Activated B cell treated with CpG ODN at 0.5 μM for 24 hours (primary cell): ENCODE data around the gene PLIN5. TPM values are rescaled to one million over a fixed set of nuclear protein-coding genes. Genes with fewer than 3 reads are reported as not detected.
"Not testable (repeated sequence)": the region's sequence is repeated elsewhere in the genome, so short reads cannot be mapped to it uniquely, and the experiment has no call there.

ENCODE experiments used
- ATAC-seq: fragments of 200-7000 bp; cut with Tn5 transposase; one replicate; pipeline ENCODE4 v1.10.0; 2021; ENCODE audit warnings: low read depth, mild to moderate bottlenecking, moderate library complexity
- CTCF ChIA-PET: fragments of 350-600 bp; sonication (Branson Sonifier 250); formaldehyde crosslinking; loops from one replicate; lab custom pipeline; 2021; ENCODE audit warnings: antibody characterized with exemption; lab: Charles Lee
- POLR2A ChIA-PET: fragments of 350-600 bp; sonication (Branson Sonifier 250); formaldehyde crosslinking; loops from one replicate; lab custom pipeline; 2021; ENCODE audit warnings: antibody characterized with exemption; lab: Charles Lee
- DNase-seq: peaks from one replicate; pipeline ENCODE4 v3.0.0; 2022
- H3K27ac Mint-ChIP-seq: one replicate; pipeline ENCODE4 v1.8.0; 2020; ENCODE audit warnings: mixed read lengths
- H3K27me3 Mint-ChIP-seq: one replicate; pipeline ENCODE4 v1.8.0; 2021; ENCODE audit warnings: mixed read lengths
- H3K36me3 Mint-ChIP-seq: one replicate; pipeline ENCODE4 v1.8.0; 2021; ENCODE audit warnings: low read depth, mixed read lengths
- H3K4me1 Mint-ChIP-seq: one replicate; pipeline ENCODE4 v1.8.0; 2021; ENCODE audit warnings: mixed read lengths
- H3K4me3 Mint-ChIP-seq: one replicate; pipeline ENCODE4 v1.8.0; 2020; ENCODE audit warnings: mild to moderate bottlenecking, mixed read lengths
- H3K9me3 Mint-ChIP-seq: one replicate; pipeline ENCODE4 v1.8.0; 2020; ENCODE audit warnings: mixed read lengths
- intact Hi-C: fragments of 100-400 bp; cut with micrococcal nuclease; formaldehyde crosslinking; loops from one replicate; pipeline ENCODE4 v1.15.1; 2024
- total RNA-seq: library from RNA; stranded (reverse); gene quantifications from 2 replicates; pipeline ENCODE4 v1.2.3, GENCODE V29; 2022
- TF ChIP-seq, protein P1 (sequence below): fragments of 200-600 bp; IDR thresholded peaks from one replicate; pipeline ENCODE4 v1.8.0; 2022; ENCODE audit warnings: antibody characterized with exemption, mild to moderate bottlenecking

The PLIN5 gene
- total RNA-seq, 1 donor from 2014 or later: 0.33 TPM

DNA sequence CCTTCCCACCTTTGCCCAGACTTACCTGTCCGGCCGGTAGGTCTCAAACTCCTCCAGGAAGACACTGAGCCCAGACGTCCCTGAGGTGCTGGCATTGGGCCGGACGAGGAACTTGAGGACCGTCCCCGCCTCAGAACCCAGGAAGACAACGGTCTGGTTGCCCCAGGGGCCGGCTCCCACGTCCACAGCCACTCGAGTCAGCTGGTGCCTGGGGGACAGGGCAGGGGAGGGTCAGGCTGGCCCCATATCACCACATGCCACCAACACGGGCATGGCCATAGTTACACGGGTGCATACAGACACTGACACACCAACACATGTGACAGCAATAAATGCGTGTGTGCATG is 13.2 kb upstream of the PLIN5 start:
- Mint-ChIP-seq H3K4me3 (no peak overlapping the region), H3K27ac (no peak overlapping the region), H3K27me3 (peaks cover 2% of the 10 kb centered on the region), H3K9me3 (no peaks in the 10 kb centered on the region), H3K4me1 (no peaks in the 10 kb centered on the region), H3K36me3 (no peaks in the 10 kb centered on the region)
- CTCF ChIA-PET: no interaction called here
- DNase-seq (no peak), ATAC-seq (no peak)
- intact Hi-C loops: no loop called here
- TF ChIP-seq, protein P1, sequence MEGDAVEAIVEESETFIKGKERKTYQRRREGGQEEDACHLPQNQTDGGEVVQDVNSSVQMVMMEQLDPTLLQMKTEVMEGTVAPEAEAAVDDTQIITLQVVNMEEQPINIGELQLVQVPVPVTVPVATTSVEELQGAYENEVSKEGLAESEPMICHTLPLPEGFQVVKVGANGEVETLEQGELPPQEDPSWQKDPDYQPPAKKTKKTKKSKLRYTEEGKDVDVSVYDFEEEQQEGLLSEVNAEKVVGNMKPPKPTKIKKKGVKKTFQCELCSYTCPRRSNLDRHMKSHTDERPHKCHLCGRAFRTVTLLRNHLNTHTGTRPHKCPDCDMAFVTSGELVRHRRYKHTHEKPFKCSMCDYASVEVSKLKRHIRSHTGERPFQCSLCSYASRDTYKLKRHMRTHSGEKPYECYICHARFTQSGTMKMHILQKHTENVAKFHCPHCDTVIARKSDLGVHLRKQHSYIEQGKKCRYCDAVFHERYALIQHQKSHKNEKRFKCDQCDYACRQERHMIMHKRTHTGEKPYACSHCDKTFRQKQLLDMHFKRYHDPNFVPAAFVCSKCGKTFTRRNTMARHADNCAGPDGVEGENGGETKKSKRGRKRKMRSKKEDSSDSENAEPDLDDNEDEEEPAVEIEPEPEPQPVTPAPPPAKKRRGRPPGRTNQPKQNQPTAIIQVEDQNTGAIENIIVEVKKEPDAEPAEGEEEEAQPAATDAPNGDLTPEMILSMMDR: no peak
- POLR2A ChIA-PET: no interaction called here

DNA sequence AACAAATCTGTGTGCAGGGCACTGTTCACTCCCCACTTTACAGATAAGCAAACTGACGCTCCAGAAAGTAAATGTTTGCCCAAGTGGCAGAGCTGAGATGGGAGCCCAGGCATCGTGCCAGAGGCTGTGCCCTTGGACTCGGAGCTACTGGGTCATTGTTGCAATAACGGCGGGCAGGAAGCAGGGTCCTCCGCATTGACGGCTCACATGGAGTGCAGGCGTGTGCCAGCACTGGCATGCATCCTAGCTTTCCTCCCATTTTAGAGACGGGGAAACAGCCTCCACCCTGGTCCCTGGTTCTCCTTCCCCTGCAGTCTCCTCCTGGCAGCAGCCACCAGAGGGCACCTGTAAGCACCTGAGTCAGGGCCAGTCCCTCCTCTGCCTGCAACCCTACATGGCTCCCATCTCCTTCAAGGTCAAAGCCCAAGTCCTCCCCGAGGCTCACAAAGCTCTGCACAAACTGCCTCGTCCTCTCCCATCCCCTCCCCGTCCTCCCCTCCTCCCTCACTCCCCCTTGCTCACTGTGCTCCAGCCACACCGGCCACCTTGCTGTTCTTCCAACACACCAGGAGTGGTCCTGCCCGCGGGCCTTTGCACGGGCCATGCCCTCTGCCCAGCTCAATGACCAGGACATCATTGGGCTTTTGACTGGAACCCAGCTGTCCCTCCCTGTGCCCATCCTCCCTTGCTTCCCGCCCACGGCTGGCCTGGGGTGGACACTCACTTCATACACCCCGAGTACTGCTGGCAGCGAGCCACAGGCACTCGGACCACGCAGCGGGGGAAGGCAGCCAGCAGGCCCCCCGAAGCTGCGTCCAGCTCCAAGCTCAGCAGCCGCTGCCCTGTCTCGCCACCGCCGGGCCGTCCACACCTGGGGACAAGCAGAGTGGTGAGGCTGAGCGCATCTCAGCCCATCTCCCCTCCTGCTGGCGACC is 12.5 kb upstream of the PLIN5 start:
- CTCF ChIA-PET: interaction anchor here (1.3 kb wide), 1 partner anchor 89 kb away, joined by 3 read pairs; no protein-coding TSS in a partner anchor
- H3K9me3 Mint-ChIP-seq: no peaks in the 10 kb centered on the region
- peak; percentile 31 for ATAC-seq
- H3K27ac Mint-ChIP-seq: no peak overlapping the region
- no peaks in the 10 kb centered on the region for H3K4me1 Mint-ChIP-seq
- TF ChIP-seq, protein P1: no peak
- H3K27me3 Mint-ChIP-seq: peaks cover 2% of the 10 kb centered on the region
- no peak for DNase-seq
- no peak overlapping the region for H3K4me3 Mint-ChIP-seq
- intact Hi-C loops: no loop called here
- no peaks in the 10 kb centered on the region for H3K36me3 Mint-ChIP-seq
- POLR2A ChIA-PET: no interaction called here

DNA sequence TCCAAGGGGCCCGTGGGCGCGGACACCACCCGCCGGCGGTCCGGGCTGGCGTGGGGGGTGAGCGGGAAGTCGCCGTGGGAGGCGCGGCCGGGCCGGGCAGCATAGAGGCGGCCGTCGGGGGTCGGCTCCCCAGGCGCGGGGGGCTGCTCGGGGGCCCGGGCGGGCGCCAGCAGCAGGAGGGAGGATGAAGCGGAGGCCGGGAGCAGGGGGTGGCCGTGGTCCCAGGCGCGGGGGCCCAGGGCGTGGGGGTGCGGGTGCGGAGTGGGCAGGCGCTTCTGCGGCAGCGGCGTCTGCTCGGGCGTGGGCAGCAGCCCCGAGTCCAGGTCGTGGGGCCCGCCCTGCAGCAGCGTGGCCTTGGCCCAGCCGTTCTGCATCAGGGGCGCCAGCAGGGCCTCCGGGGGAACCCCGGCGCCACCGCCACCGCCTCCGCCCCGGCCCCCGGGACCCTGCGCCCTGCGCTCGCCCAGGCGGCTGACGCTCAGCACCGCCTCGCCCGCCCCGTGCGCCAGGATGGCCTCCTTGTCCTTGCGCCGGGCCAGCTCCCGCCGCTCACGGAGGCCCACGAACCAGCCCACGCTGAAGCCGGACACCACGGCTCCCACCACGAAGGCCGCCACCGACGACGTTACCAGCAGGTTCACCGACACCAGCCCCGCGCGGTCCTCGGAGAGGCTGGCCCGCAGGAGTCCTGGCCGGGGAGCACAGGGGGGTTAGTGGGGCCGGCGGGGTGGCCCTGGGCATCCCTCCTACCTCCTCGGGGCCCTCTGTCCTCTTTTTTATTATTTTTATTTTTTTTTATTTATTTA is 9.0 kb upstream of the PLIN5 start:
- CTCF ChIA-PET: no interaction called here
- Mint-ChIP-seq H3K9me3 (peaks cover 2% of the 10 kb centered on the region), H3K36me3 (no peaks in the 10 kb centered on the region), H3K27me3 (peaks cover 8% of the 10 kb centered on the region), H3K4me3 (no peak overlapping the region), H3K27ac (no peak overlapping the region), H3K4me1 (peaks cover 11% of the 10 kb centered on the region)
- no peak for ATAC-seq
- TF ChIP-seq, protein P1: no peak
- DNase-seq: no peak
- POLR2A ChIA-PET: no interaction called here
- intact Hi-C loops: no loop called here

DNA sequence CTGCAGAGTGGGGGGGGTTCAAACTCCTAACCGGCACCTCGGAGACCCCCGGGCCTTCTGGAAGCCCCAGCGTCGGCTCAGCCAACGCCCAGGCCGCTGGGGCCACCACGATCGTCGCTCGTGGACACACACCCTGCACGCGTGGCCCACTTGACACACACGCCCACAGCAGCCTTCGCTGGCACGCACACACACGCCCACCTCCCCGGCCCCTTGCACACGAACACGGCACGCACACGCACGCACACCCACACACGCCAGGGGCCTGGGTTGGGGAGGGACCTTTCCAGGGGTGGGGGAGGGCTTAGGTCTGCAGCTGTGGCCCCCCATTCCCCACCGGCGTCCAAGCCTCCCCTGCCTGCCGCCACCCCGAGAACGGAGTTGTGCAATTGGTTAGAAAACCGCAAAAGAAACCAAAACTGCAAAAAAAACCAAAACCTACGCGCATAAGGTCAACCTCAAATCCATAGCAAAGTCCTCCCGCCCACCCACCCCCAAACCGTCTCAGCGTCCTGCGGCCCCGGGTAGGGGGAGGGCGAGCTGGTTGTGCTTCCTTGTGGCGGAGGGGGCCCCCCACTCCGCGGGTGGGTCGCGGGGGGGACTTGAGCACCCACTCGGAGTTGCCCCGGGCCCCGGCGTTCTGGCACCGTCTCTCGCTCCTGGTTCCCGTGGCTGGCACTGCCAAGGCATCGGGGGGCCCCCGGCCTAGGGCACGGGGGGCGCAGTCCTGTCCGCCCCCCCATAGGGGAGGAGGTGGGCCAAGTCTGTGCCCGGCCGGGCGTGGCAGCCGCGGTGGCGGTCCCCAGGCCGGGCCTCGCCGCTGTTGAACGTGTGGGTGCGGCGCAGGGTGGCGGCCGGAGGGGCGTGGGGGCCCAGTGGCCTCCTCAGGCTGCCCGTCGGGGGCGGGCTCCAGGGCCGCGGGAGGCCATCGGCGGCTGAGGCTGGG is 8.1 kb upstream of the PLIN5 start:
- DNase-seq (no peak), ATAC-seq (no peak)
- H3K27me3 Mint-ChIP-seq: peaks cover 11% of the 10 kb centered on the region
- H3K27ac Mint-ChIP-seq: no peak overlapping the region
- H3K9me3 Mint-ChIP-seq: peaks cover 2% of the 10 kb centered on the region
- TF ChIP-seq, protein P1: no peak
- H3K4me3 Mint-ChIP-seq: no peak overlapping the region
- H3K4me1 Mint-ChIP-seq: peaks cover 11% of the 10 kb centered on the region
- ChIA-PET CTCF (no interaction called here), POLR2A (no interaction called here)
- intact Hi-C loops: no loop called here
- no peaks in the 10 kb centered on the region for H3K36me3 Mint-ChIP-seq

DNA sequence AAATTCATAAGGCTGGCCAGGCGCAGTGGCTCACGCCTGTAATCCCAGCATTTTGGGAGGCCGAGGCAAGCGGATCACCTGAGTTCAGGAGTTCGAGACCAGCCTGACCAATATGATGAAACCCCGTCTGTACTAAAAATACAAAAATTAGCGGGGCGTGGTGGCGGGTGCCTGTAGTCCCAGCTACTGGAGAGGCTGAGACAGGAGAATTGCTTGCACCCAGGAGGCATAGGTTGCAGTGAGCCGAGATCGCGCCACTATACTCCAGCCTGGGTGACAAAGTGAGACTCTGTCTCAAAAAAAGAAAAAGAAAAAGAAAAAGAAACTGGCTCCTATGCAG is 6.8 kb upstream of the PLIN5 start:
- H3K36me3 Mint-ChIP-seq, POLR2A ChIA-PET, DNase-seq, ATAC-seq, H3K27ac Mint-ChIP-seq, H3K9me3 Mint-ChIP-seq, H3K4me3 Mint-ChIP-seq, CTCF ChIA-PET, intact Hi-C loops: not testable (repeated sequence)
- Mint-ChIP-seq H3K27me3 (peaks cover 11% of the 10 kb centered on the region), H3K4me1 (peaks cover 11% of the 10 kb centered on the region)
